SK-N-SH (cell line): ENCODE results near the gene RILPL2. TPM values are rescaled to one million over a fixed set of nuclear protein-coding genes. Genes with fewer than 3 reads are reported as not detected.
A peak's percentile ranks its signal among the peaks of the same experiment; 100 is the strongest.

Source experiments
- CTCF ChIA-PET: fragments of 300-600, 350-600 bp; formaldehyde crosslinking; extraction: SDS; loops from one replicate; lab custom pipeline; 2021; lab: Yijun Ruan, JAX
- POLR2A ChIA-PET: fragments of 350-600 bp; sonication (Branson Sonifier 250); formaldehyde crosslinking; extraction: SDS; loops from one replicate; lab custom pipeline; 2020; ENCODE audit warnings: antibody characterized with exemption, inconsistent platforms; lab: Yijun Ruan, JAX
- DNase-seq: peaks from one replicate; pipeline ENCODE4 v3.0.0; 2012
- H2AFZ ChIP-seq: fragments of 200-600 bp; sonication (generic); 2 replicates; pipeline ENCODE4 v1.8.1; 2016; ENCODE audit warnings: antibody characterized with exemption, mild to moderate bottlenecking, low read depth
- H3F3A ChIP-seq: fragments of 200-600 bp; sonication (generic); replicated peaks from 2 replicates; pipeline ENCODE3; 2016; ENCODE audit warnings: antibody characterized with exemption, mild to moderate bottlenecking; ENCODE audit not compliant: insufficient read depth
- H3K27ac ChIP-seq, 2 experiments: fragments of 200-500 bp in 1 of 2; fragments of 200-600 bp in 1 of 2; sonication (Bioruptor generic) in 1 of 2; sonication (generic), shearing (Covaris generic) in 1 of 2; 2 replicates each; pipeline versions ENCODE4 v1.5.1 to v1.6.1; 2014 to 2016; ENCODE audit warnings: low read depth in 2 of 2, inconsistent platforms in 1 of 2, low read length in 1 of 2, mild to moderate bottlenecking in 1 of 2, mixed read lengths in 1 of 2
- H3K27me3 ChIP-seq: fragments of 200-600 bp; sonication (generic), shearing (Covaris generic); 2 replicates; pipeline ENCODE4 v1.6.1; 2016; ENCODE audit warnings: mixed run types; ENCODE audit not compliant: insufficient read depth
- H3K36me3 ChIP-seq, 2 experiments: fragments of 200-500 bp in 1 of 2; fragments of 200-600 bp in 1 of 2; sonication (Bioruptor generic) in 1 of 2; sonication (generic) in 1 of 2; replicated peaks in 1 of 2; 2 replicates each; pipeline versions ENCODE3 to v1.5.1; 2014 to 2016; ENCODE audit warnings: low read length in 1 of 2, mild to moderate bottlenecking in 1 of 2; ENCODE audit not compliant: insufficient read depth in 2 of 2, control insufficient read depth in 1 of 2
- H3K4me1 ChIP-seq, 2 experiments: fragments of 200-500 bp in 1 of 2; fragments of 200-600 bp in 1 of 2; sonication (Bioruptor generic) in 1 of 2; sonication (generic), shearing (Covaris generic) in 1 of 2; 2 replicates each; pipeline versions ENCODE4 v1.5.1 to v1.6.1; 2014 to 2016; ENCODE audit warnings: low read depth in 1 of 2, low read length in 1 of 2, mixed run types in 1 of 2; ENCODE audit not compliant: insufficient read depth in 2 of 2, control insufficient read depth in 1 of 2
- H3K4me2 ChIP-seq: fragments of 200-600 bp; sonication (generic), shearing (Covaris generic); 2 replicates; pipeline ENCODE4 v1.6.1; 2017; ENCODE audit warnings: mixed run types
- H3K4me3 ChIP-seq, 2 experiments: fragments of 200-500 bp in 1 of 2; fragments of 200-600 bp in 1 of 2; sonication (Bioruptor generic) in 1 of 2; sonication (generic), shearing (Covaris generic) in 1 of 2; 2 replicates each; pipeline versions ENCODE4 v1.5.1 to v1.8.1; 2014 to 2016; ENCODE audit warnings: low read depth in 2 of 2, inconsistent platforms in 1 of 2, low read length in 1 of 2, mild to moderate bottlenecking in 1 of 2, mixed read lengths in 1 of 2, moderate library complexity in 1 of 2
- H3K79me2 ChIP-seq: fragments of 200-600 bp; sonication (generic); 2 replicates; pipeline ENCODE4 v1.8.1; 2017; ENCODE audit warnings: mild to moderate bottlenecking; ENCODE audit not compliant: insufficient read depth
- H3K9ac ChIP-seq: fragments of 200-600 bp; sonication (generic); 2 replicates; pipeline ENCODE4 v1.6.1; 2017; ENCODE audit warnings: mixed run types
- H3K9me2 ChIP-seq: fragments of 200-600 bp; sonication (generic); 2 replicates; pipeline ENCODE4 v1.6.1; 2017; ENCODE audit warnings: mixed run types
- H3K9me3 ChIP-seq: fragments of 200-600 bp; sonication (generic); 2 replicates; pipeline ENCODE4 v1.6.1; 2017; ENCODE audit warnings: mixed run types, mild to moderate bottlenecking, moderate library complexity
- H4K20me1 ChIP-seq: fragments of 200-600 bp; sonication (generic); 2 replicates; pipeline ENCODE4 v1.6.1; 2017; ENCODE audit warnings: mild to moderate bottlenecking, mixed run types; ENCODE audit not compliant: insufficient read depth
- FOXJ3 ChIP-seq: sonication (generic); formaldehyde crosslinking; IDR thresholded peaks from 2 replicates; pipeline ENCODE4 v1.5.1; 2020; ENCODE audit warnings: mild to moderate bottlenecking, missing genetic modification reagents
- GABPA ChIP-seq: IDR thresholded peaks from 2 replicates; pipeline ENCODE4 v1.4.0; 2012; ENCODE audit warnings: low read depth, mild to moderate bottlenecking
- IRF3 ChIP-seq: fragments of 150-350 bp; IDR thresholded peaks from 2 replicates; pipeline ENCODE4 v1.6.1; 2016; ENCODE audit warnings: mild to moderate bottlenecking, low read depth, low read length
- POLR2AphosphoS5 ChIP-seq: IDR thresholded peaks from 2 replicates; pipeline ENCODE4 v1.6.1; 2012; ENCODE audit warnings: low read depth, low read length
- SIN3A ChIP-seq: IDR thresholded peaks from 2 replicates; pipeline ENCODE4 v1.6.1; 2012; ENCODE audit warnings: low read depth, mild to moderate bottlenecking, low read length, moderate library complexity, borderline replicate concordance
- WGBS: methylation state at CpG from one replicate; pipeline ENCODE4 v1.1.6; 2017; ENCODE audit warnings: low lambda C conversion rate; 5-methylcytosine and 5-hydroxymethylcytosine counted together
- polyA plus RNA-seq, 3 experiments: library from polyadenylated mRNA; depleted of rRNA; stranded (reverse); fragments of >200 nt; gene quantifications; 2 replicates each; pipeline ENCODE4 v1.2.3, GENCODE V29; 2012
- TF ChIP-seq, protein P1 (sequence below): IDR thresholded peaks from 2 replicates; pipeline ENCODE4 v1.6.1; 2012; ENCODE audit warnings: mild to moderate bottlenecking, low read depth, low read length, moderate library complexity
- TF ChIP-seq, protein P2 (sequence below): fragments of 150-350 bp; IDR thresholded peaks from 2 replicates; pipeline ENCODE4 v1.6.1; 2017; ENCODE audit warnings: antibody characterized with exemption, low read length, low read depth, borderline replicate concordance

The RILPL2 gene
- polyA plus RNA-seq, 1 of the 3 experiments (the other 2 are of a cell fraction): 5.0 TPM

GRCh38 chr12:123390498-123391426, 45.7 kb downstream of the RILPL2 start:
- peaks cover 92% of the 10 kb centered on the region for H3K79me2 ChIP-seq
- peaks cover 28 to 45% of the 10 kb centered on the region in 2 experiments for H3K36me3 ChIP-seq
- POLR2A ChIA-PET: no interaction called here
- no peak overlapping the region for H2AFZ ChIP-seq
- no peak for TF ChIP-seq POLR2AphosphoS5
- TF ChIP-seq, protein P1, sequence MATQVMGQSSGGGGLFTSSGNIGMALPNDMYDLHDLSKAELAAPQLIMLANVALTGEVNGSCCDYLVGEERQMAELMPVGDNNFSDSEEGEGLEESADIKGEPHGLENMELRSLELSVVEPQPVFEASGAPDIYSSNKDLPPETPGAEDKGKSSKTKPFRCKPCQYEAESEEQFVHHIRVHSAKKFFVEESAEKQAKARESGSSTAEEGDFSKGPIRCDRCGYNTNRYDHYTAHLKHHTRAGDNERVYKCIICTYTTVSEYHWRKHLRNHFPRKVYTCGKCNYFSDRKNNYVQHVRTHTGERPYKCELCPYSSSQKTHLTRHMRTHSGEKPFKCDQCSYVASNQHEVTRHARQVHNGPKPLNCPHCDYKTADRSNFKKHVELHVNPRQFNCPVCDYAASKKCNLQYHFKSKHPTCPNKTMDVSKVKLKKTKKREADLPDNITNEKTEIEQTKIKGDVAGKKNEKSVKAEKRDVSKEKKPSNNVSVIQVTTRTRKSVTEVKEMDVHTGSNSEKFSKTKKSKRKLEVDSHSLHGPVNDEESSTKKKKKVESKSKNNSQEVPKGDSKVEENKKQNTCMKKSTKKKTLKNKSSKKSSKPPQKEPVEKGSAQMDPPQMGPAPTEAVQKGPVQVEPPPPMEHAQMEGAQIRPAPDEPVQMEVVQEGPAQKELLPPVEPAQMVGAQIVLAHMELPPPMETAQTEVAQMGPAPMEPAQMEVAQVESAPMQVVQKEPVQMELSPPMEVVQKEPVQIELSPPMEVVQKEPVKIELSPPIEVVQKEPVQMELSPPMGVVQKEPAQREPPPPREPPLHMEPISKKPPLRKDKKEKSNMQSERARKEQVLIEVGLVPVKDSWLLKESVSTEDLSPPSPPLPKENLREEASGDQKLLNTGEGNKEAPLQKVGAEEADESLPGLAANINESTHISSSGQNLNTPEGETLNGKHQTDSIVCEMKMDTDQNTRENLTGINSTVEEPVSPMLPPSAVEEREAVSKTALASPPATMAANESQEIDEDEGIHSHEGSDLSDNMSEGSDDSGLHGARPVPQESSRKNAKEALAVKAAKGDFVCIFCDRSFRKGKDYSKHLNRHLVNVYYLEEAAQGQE: no peak
- no peak for TF ChIP-seq IRF3
- no peak for TF ChIP-seq GABPA
- TF ChIP-seq SIN3A: no peak
- TF ChIP-seq, protein P2, sequence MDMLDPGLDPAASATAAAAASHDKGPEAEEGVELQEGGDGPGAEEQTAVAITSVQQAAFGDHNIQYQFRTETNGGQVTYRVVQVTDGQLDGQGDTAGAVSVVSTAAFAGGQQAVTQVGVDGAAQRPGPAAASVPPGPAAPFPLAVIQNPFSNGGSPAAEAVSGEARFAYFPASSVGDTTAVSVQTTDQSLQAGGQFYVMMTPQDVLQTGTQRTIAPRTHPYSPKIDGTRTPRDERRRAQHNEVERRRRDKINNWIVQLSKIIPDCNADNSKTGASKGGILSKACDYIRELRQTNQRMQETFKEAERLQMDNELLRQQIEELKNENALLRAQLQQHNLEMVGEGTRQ: no peak
- no peak for TF ChIP-seq FOXJ3
- TF ChIP-seq, all 33 proteins: peak for 0
- no peaks in the 10 kb centered on the region for H3K9me2 ChIP-seq
- CTCF ChIA-PET: interaction anchor here (0.8 to 1.2 kb wide), 3 partner anchors 8 to 38 kb away, joined by 3 read pairs; no protein-coding TSS in a partner anchor
- H3K27ac ChIP-seq: no peak overlapping the region
- H3K9ac ChIP-seq: peak overlapping the region; percentile 68; the same call in 1 of the 2 replicates
- H3K27me3 ChIP-seq: no peaks in the 10 kb centered on the region
- H4K20me1 ChIP-seq: peaks cover 10% of the 10 kb centered on the region
- WGBS: 93% methylated on average over 23 of the region's 23 CpGs
- H3K9me3 ChIP-seq: no peaks in the 10 kb centered on the region
- no peak for DNase-seq
- peaks cover 19% of the 10 kb centered on the region for H3F3A ChIP-seq
- H3K4me2 ChIP-seq: peak overlapping the region; percentile 98
- peak overlapping the region in 1 of 2 experiments; percentile 78; a peak in 2 of 4 replicates for H3K4me3 ChIP-seq
- H3K4me1 ChIP-seq: peaks cover 10 to 17% of the 10 kb centered on the region in 2 experiments; a peak in 2 of 4 replicates
